GM19238 (cell line): ENCODE data around the gene HNRNPCL2.
"Not testable (repeated sequence)": the region's sequence is repeated elsewhere in the genome, so short reads cannot be mapped to it uniquely, and the experiment has no call there.

Experiments
- DNase-seq: peaks from one replicate; pipeline ENCODE4 v3.0.0; 2011; ENCODE audit warnings: low spot score; ENCODE audit not compliant: insufficient read length

The HNRNPCL2 gene

DNA sequence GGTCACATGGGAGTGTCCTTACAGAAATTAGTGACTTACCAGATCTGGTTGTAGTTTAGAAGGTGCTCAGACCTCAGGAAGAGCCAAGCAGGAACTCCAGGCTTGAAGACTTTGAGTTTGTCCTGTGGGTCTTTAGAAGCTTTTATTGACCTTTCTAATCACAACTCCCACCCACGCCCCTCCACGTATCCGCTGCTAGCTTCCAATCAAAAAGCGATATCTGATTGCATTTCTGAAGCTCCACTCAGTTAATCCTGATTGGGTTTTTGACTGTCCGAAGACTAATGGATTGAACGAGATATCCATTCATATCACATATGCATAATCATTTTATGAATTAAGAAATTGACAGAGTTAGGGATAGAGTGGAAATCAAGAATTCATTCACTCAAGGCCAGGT lies at the start of gene HNRNPCL2:
Gene HNRNPCL2 (minus strand): TSS at position 101 of the 400 bp plus-strand sequence. CDS start 454 bp downstream, outside the sequence.
- not testable (repeated sequence) for DNase-seq

DNA sequence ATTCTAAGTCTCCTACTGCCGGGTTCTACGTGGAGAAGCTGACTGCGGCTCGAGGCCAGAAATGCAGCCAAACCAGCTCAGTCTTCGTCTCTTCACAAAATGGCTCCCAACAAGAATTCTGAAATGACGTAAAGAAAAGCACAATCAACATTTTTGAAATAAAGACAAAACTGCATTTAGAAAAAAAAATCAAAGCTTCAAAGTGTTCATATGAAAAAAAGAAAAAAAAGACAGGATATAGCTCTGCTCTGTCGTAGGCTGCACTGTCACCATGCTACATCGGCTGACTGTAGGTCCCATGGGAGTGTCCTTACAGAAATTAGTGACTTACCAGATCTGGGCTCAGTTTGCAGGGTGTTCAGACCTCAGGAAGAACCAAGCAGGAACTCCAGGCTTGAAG lies 48.9 kb upstream of the HNRNPCL2 start, which contains the start of gene HNRNPCL4:
Gene HNRNPCL4 (minus strand): TSS at position 101 of the 400 bp plus-strand sequence. CDS start 164 bp downstream, outside the sequence.
- not testable (repeated sequence) for DNase-seq

DNA sequence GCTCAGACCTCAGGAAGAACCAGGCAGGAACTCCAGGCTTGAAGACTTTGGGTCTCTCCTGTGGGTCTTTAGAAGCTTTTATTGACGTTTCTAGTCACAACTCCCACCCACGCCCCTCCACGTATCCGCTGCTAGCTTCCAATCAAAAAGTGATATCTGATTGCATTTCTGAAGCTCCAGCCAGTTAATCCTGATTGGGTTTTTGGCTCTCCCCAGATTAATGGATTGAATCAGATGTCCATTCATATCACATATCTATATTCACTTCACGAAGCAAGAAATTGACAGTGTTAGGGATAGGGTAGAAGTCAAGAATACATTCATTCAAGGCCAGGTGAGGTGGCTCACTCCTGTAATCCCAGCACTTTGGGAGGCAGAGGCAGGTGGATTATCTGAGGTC lies 39.3 kb upstream of the HNRNPCL2 start, which contains the start of gene PRAMEF26:
Gene PRAMEF26 (minus strand): TSS at position 101 of the 400 bp plus-strand sequence. CDS start 2,914 bp downstream, outside the sequence.
- not testable (repeated sequence) for DNase-seq

DNA sequence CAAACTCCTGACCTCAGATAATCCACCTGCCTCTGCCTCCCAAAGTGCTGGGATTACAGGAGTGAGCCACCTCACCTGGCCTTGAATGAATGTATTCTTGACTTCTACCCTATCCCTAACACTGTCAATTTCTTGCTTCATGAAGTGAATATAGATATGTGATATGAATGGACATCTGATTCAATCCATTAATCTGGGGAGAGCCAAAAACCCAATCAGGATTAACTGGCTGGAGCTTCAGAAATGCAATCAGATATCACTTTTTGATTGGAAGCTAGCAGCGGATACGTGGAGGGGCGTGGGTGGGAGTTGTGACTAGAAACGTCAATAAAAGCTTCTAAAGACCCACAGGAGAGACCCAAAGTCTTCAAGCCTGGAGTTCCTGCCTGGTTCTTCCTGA lies 46.2 kb downstream of the HNRNPCL2 start, which contains the start of gene PRAMEF25:
Gene PRAMEF25 (plus strand): TSS at position 301 of the 400 bp plus-strand sequence. CDS start 2,920 bp downstream, outside the sequence.
- DNase-seq: not testable (repeated sequence)
